ENCODE data around the gene CD22.

Gene CD22

GRCh38 chr19:35346193-35347052 is 17.4 kb downstream of the CD22 start:
- Histone ChIP-seq H3K4me3 (no peak overlapping the region), H3K9me3 (no peaks in the 10 kb centered on the region), H3K27me3 (ENCODE audit: low read depth) (peaks cover 33% of the 10 kb centered on the region), H3K36me3 (replicated peaks) (no peaks in the 10 kb centered on the region), H3K4me1 (no peaks in the 10 kb centered on the region)
- no peak for DNase-seq (ENCODE audit: low spot score in 2 of 2)
- in situ Hi-C loops (cut with MboI; ENCODE audit: low sequenced_read_pairs): no loop called here

DNA sequence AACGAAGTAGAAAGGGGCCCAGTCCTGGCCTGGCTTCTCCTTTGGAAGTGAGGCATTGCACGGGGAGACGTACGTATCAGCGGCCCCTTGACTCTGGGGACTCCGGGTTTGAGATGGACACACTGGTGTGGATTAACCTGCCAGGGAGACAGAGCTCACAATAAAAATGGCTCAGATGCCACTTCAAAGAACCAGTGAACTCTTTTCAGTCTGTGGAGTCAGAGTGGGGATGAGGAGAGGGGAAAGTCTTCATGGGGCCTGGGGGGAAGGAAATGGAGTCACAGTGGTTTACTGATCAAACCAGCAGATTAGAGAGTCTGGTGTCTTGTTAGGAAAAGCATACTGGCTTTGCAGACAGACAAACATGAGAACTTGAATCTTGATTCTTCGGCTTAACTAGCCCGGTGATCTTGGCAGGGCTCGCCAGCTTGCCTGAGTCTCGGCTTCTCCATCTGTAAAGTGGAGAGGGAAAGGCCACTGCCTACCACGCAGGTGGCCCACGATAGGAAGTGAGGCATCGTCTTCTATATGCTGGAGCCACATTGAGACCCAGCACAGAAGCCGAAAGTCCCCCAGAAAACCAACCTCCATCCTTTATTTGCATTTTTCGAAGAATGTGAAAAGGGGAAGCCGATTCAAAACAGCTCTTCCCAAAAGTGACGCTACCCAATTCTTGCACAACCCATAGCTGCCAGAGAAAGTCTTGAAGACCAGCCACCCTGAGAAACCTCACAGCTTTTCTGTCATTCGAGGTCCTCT is 18.4 kb downstream of the CD22 start, which contains the start of gene FFAR1:
TSS of gene FFAR1 (plus strand) at position 732 of the 759 bp plus-strand sequence. CDS start 3,650 bp downstream, outside the sequence.
- Histone ChIP-seq H3K36me3 (replicated peaks) (no peaks in the 10 kb centered on the region), H3K4me1 (no peaks in the 10 kb centered on the region), H3K27me3 (ENCODE audit: low read depth) (peaks cover 29% of the 10 kb centered on the region), H3K9me3 (no peaks in the 10 kb centered on the region), H3K4me3 (no peak within 1 kb of the TSS)
- in situ Hi-C loops (cut with MboI; ENCODE audit: low sequenced_read_pairs): no loop called here
- DNase-seq (ENCODE audit: low spot score in 2 of 2): no peak

DNA sequence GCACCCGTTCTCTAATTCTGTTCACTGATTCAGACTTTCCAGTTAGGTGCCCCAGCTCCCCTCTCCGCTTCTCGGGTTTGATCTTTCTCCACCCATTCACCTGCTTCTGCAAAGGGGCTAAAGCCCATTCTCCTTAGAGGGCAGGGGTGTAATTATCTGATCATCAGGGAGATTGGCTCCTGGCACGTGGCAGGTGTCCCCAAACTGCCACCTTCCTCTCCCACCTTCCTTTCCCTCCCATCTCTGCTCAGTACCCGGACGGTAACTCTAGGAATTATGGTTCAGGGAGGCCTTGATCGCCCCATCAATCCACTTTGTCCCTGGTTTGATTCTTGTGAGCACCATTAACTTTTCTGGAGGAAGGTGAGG is 18.9 kb downstream of the CD22 start:
- in situ Hi-C loops (cut with MboI; ENCODE audit: low sequenced_read_pairs): no loop called here
- no peak for DNase-seq (ENCODE audit: low spot score in 2 of 2)
- Histone ChIP-seq H3K36me3 (replicated peaks) (no peaks in the 10 kb centered on the region), H3K9me3 (no peaks in the 10 kb centered on the region), H3K4me1 (no peaks in the 10 kb centered on the region), H3K4me3 (no peak overlapping the region), H3K27me3 (ENCODE audit: low read depth) (peaks cover 29% of the 10 kb centered on the region)

GRCh38 chr19:35348911-35349611 is 20.1 kb downstream of the CD22 start:
- no peaks in the 10 kb centered on the region for H3K9me3 ChIP-seq
- peaks cover 34% of the 10 kb centered on the region for H3K27me3 ChIP-seq (ENCODE audit: low read depth)
- H3K4me3 ChIP-seq: no peak overlapping the region
- no peaks in the 10 kb centered on the region for H3K36me3 ChIP-seq (replicated peaks)
- H3K4me1 ChIP-seq: no peaks in the 10 kb centered on the region
- DNase-seq (ENCODE audit: low spot score in 2 of 2): no peak
- in situ Hi-C loops (cut with MboI; ENCODE audit: low sequenced_read_pairs): no loop called here

GRCh38 chr19:35349614-35350521 is 20.9 kb downstream of the CD22 start:
- no peaks in the 10 kb centered on the region for H3K4me1 ChIP-seq

GRCh38 chr19:35350591-35350990 is 21.6 kb downstream of the CD22 start:
- H3K4me1 ChIP-seq: no peaks in the 10 kb centered on the region
- DNase-seq (ENCODE audit: low spot score in 2 of 2): no peak
- H3K9me3 ChIP-seq: no peaks in the 10 kb centered on the region
- H3K4me3 ChIP-seq: no peak overlapping the region
- peaks cover 27% of the 10 kb centered on the region for H3K27me3 ChIP-seq (ENCODE audit: low read depth)
- no peaks in the 10 kb centered on the region for H3K36me3 ChIP-seq (replicated peaks)
- in situ Hi-C loops (cut with MboI; ENCODE audit: low sequenced_read_pairs): no loop called here

More at GRCh38 chr19:35349614-35350521, 20.9 kb downstream of the CD22 start:
- Histone ChIP-seq H3K9me3 (no peaks in the 10 kb centered on the region), H3K4me3 (no peak overlapping the region), H3K27me3 (ENCODE audit: low read depth) (peaks cover 30% of the 10 kb centered on the region), H3K36me3 (replicated peaks) (no peaks in the 10 kb centered on the region)
- no peak for DNase-seq (ENCODE audit: low spot score in 2 of 2)
- in situ Hi-C loops (cut with MboI; ENCODE audit: low sequenced_read_pairs): no loop called here

DNA sequence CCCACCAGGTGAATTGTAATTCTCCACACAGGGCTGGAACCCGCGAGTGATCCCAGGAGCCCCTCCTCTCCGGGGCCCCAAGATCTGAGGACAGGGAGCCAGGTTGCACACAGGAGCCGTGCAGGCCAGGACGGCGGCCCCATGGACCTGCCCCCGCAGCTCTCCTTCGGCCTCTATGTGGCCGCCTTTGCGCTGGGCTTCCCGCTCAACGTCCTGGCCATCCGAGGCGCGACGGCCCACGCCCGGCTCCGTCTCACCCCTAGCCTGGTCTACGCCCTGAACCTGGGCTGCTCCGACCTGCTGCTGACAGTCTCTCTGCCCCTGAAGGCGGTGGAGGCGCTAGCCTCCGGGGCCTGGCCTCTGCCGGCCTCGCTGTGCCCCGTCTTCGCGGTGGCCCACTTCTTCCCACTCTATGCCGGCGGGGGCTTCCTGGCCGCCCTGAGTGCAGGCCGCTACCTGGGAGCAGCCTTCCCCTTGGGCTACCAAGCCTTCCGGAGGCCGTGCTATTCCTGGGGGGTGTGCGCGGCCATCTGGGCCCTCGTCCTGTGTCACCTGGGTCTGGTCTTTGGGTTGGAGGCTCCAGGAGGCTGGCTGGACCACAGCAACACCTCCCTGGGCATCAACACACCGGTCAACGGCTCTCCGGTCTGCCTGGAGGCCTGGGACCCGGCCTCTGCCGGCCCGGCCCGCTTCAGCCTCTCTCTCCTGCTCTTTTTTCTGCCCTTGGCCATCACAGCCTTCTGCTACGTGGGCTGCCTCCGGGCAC is 22.6 kb downstream of the CD22 start:
- no peaks in the 10 kb centered on the region for H3K4me1 ChIP-seq
- no peaks in the 10 kb centered on the region for H3K36me3 ChIP-seq (replicated peaks)
- no peaks in the 10 kb centered on the region for H3K9me3 ChIP-seq
- DNase-seq (ENCODE audit: low spot score in 2 of 2): no peak
- H3K4me3 ChIP-seq: no peak overlapping the region
- in situ Hi-C loops (cut with MboI; ENCODE audit: low sequenced_read_pairs): no loop called here
- peaks cover 17% of the 10 kb centered on the region for H3K27me3 ChIP-seq (ENCODE audit: low read depth)

DNA sequence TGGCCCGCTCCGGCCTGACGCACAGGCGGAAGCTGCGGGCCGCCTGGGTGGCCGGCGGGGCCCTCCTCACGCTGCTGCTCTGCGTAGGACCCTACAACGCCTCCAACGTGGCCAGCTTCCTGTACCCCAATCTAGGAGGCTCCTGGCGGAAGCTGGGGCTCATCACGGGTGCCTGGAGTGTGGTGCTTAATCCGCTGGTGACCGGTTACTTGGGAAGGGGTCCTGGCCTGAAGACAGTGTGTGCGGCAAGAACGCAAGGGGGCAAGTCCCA is 23.1 kb downstream of the CD22 start:
- peaks cover 12% of the 10 kb centered on the region for H3K27me3 ChIP-seq (ENCODE audit: low read depth)

GRCh38 chr19:35352448-35353304 is 23.7 kb downstream of the CD22 start:
- in situ Hi-C loops (cut with MboI; ENCODE audit: low sequenced_read_pairs): no loop called here
- peak; percentile 60 to 77 for DNase-seq (ENCODE audit: low spot score in 2 of 2)
- no peak overlapping the region for H3K4me3 ChIP-seq
- no peaks in the 10 kb centered on the region for H3K4me1 ChIP-seq
- peaks cover 11% of the 10 kb centered on the region for H3K27me3 ChIP-seq (ENCODE audit: low read depth)
- no peaks in the 10 kb centered on the region for H3K9me3 ChIP-seq
- no peaks in the 10 kb centered on the region for H3K36me3 ChIP-seq (replicated peaks)

More for the DNA sequence above, 23.1 kb downstream of the CD22 start:
- H3K4me3 ChIP-seq: no peak overlapping the region
- in situ Hi-C loops (cut with MboI; ENCODE audit: low sequenced_read_pairs): no loop called here
- no peak for DNase-seq (ENCODE audit: low spot score in 2 of 2)
- no peaks in the 10 kb centered on the region for H3K36me3 ChIP-seq (replicated peaks)
- H3K9me3 ChIP-seq: no peaks in the 10 kb centered on the region
- H3K4me1 ChIP-seq: no peaks in the 10 kb centered on the region

- no peak overlapping the region for H3K4me3 ChIP-seq
- H3K27me3 ChIP-seq (ENCODE audit: low read depth): peaks cover 13% of the 10 kb centered on the region
- no peaks in the 10 kb centered on the region for H3K9me3 ChIP-seq
- H3K4me1 ChIP-seq: no peaks in the 10 kb centered on the region
- in situ Hi-C loops (cut with MboI; ENCODE audit: low sequenced_read_pairs): no loop called here
- DNase-seq (ENCODE audit: low spot score in 2 of 2): no peak
- H3K36me3 ChIP-seq (replicated peaks): no peaks in the 10 kb centered on the region
Observed at GRCh38 chr19:35353635-35354034, 24.6 kb downstream of the CD22 start.

- in situ Hi-C loops (cut with MboI; ENCODE audit: low sequenced_read_pairs): no loop called here
- H3K9me3 ChIP-seq: no peaks in the 10 kb centered on the region
- H3K4me1 ChIP-seq: no peaks in the 10 kb centered on the region
- no peaks in the 10 kb centered on the region for H3K36me3 ChIP-seq (replicated peaks)
- DNase-seq (ENCODE audit: low spot score in 2 of 2): no peak
- H3K27me3 ChIP-seq (ENCODE audit: low read depth): peaks cover 13% of the 10 kb centered on the region
- no peak overlapping the region for H3K4me3 ChIP-seq
Observed at GRCh38 chr19:35354898-35355297, 25.9 kb downstream of the CD22 start.
